MCF 10A (cell line): Measurements from ENCODE around the gene ARHGEF4. TPM values are rescaled to one million over a fixed set of nuclear protein-coding genes. Genes with fewer than 3 reads are reported as not detected.

Experiments
- BruUV-seq: library from RNA; stranded (reverse); fragments of 400-500 nt; replicated peaks from 2 replicates; lab custom pipeline; 2021; lab: Mats Ljungman, UMichigan
- CTCF ChIA-PET: fragments of 300-600 bp; sonication (Branson Sonifier 250); formaldehyde crosslinking; extraction: SDS; loops from one replicate; lab custom pipeline; 2021; ENCODE audit warnings: antibody characterized with exemption, inconsistent platforms; lab: Yijun Ruan, JAX
- POLR2A ChIA-PET: fragments of 300-600, 350-650 bp; sonication (Branson Sonifier 250); formaldehyde crosslinking; extraction: SDS; loops from one replicate; lab custom pipeline; 2020; ENCODE audit warnings: antibody characterized with exemption, inconsistent platforms; lab: Yijun Ruan, JAX
- DNase-seq: peaks from one replicate; pipeline ENCODE4 v3.0.0-alpha.2; 2018; ENCODE audit not compliant: unreplicated experiment
- H3K27ac Mint-ChIP-seq: one replicate; pipeline ENCODE4 v1.8.0; 2022; ENCODE audit warnings: mild to moderate bottlenecking, low read depth, mixed read lengths; ENCODE audit not compliant: unreplicated experiment
- H3K27me3 Mint-ChIP-seq: one replicate; pipeline ENCODE4 v1.8.0; 2022; ENCODE audit warnings: mixed read lengths; ENCODE audit not compliant: insufficient read depth, unreplicated experiment
- H3K36me3 Mint-ChIP-seq: one replicate; pipeline ENCODE4 v1.8.0; 2022; ENCODE audit warnings: mild to moderate bottlenecking, moderate library complexity, mixed read lengths; ENCODE audit not compliant: insufficient read depth, unreplicated experiment
- H3K4me1 Mint-ChIP-seq: one replicate; pipeline ENCODE4 v1.8.0; 2022; ENCODE audit warnings: mixed read lengths; ENCODE audit not compliant: insufficient read depth, unreplicated experiment
- H3K4me3 Mint-ChIP-seq: one replicate; pipeline ENCODE4 v1.8.0; 2022; ENCODE audit warnings: mild to moderate bottlenecking, moderate library complexity, mixed read lengths; ENCODE audit not compliant: unreplicated experiment
- H3K9me3 Mint-ChIP-seq: one replicate; pipeline ENCODE4 v1.8.0; 2022; ENCODE audit warnings: mixed read lengths; ENCODE audit not compliant: unreplicated experiment
- CTCF ChIP-seq: fragments of 200-600 bp; IDR thresholded peaks from one replicate; pipeline ENCODE4 v1.8.0; 2022; ENCODE audit warnings: antibody characterized with exemption, mild to moderate bottlenecking; ENCODE audit not compliant: unreplicated experiment
- intact Hi-C: fragments of 100-400 bp; cut with micrococcal nuclease; formaldehyde crosslinking; loops from 2 replicates; pipeline ENCODE4 v1.14.1; 2022
- total RNA-seq: library from RNA; stranded (reverse); gene quantifications from 2 replicates; pipeline ENCODE4 v1.2.3, GENCODE V29; 2022

The ARHGEF4 gene
- total RNA-seq, 1 experiment from 2014 or later, result 52.0 TPM

- ChIA-PET POLR2A (interaction anchor here (1.1 to 2.5 kb wide), 3 partner anchors 10 to 20 kb away, joined by 3 to 9 read pairs (median 4); no protein-coding TSS in a partner anchor), CTCF (interaction anchor here (2.6 kb wide), 1 partner anchor 92 kb away, joined by 10 read pairs; no protein-coding TSS in a partner anchor)
- no peak overlapping the region for H3K27ac Mint-ChIP-seq
- BruUV-seq, result no TSS peak
- H3K4me1 Mint-ChIP-seq, result peaks cover 32% of the 10 kb centered on the region
- H3K4me3 Mint-ChIP-seq, result no peak overlapping the region
- no peak for DNase-seq
- TF ChIP-seq CTCF, result no peak
- H3K9me3 Mint-ChIP-seq, result no peaks in the 10 kb centered on the region
- intact Hi-C loops, result no loop called here
- H3K27me3 Mint-ChIP-seq, result no peaks in the 10 kb centered on the region
- peaks cover 6% of the 10 kb centered on the region for H3K36me3 Mint-ChIP-seq
Measured at GRCh38 chr2:130891966-130892365, 55.3 kb downstream of the ARHGEF4 start.

DNA sequence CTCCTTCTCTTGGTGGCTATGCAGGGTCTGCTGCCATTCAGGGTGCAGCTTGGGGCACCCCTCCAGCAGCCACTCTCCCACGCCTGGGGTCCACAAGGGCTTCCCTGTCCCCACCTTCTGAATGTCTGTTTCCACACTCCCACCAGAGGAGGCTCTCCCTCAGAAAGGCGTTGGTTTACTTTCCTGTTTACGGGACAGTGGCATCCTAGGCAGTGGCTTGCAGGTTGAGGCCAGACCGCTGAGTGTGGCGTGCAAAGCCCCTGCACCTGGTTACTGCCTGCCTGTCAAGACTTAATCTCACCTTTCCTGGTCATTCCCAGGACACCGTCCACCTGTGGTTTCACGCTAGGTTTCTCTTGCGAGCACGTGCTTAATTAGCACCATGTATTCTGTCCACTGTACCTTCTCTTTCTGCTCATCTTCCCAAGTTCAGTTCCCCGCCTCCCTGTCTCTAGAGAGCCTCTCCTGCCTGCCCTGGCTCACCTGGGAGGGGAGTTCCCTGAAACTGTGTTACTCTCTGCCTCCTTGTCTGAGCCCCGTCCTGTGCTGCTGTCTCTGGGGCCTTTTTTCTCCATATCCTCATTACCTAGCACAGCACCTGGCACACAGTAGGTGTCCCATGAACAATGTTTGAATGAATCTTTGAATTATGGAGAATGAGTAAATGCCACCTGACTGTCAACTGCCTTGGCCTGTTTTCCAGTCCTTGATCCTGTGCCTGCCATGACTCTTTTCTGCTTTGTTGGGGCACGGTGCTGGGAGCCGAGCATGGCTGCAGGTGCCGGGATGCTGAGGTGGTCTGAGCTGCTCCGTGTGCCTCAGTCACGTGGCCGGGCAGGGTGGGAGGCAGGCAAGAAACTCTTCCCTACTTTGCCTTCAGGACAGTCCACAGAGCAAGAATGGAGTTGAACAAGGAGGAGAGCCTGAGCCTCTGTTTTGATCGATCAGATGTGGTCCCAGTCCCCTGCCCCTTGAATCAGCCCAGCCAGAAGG is 56.4 kb downstream of the ARHGEF4 start:
- H3K4me3 Mint-ChIP-seq, result no peak overlapping the region
- no peaks in the 10 kb centered on the region for H3K9me3 Mint-ChIP-seq
- H3K36me3 Mint-ChIP-seq, result peaks cover 6% of the 10 kb centered on the region
- peaks cover 40% of the 10 kb centered on the region for H3K4me1 Mint-ChIP-seq
- BruUV-seq, result no TSS peak
- intact Hi-C loops, result no loop called here
- POLR2A ChIA-PET, result interaction anchor here (0.8 kb wide), 1 partner anchor 8 kb away, joined by 3 read pairs; no protein-coding TSS in a partner anchor
- H3K27me3 Mint-ChIP-seq, result no peaks in the 10 kb centered on the region
- CTCF ChIA-PET, result interaction anchor here (0.6 to 2.6 kb wide), 3 partner anchors 27 to 94 kb away, joined by 3 to 10 read pairs (median 6); no protein-coding TSS in a partner anchor
- H3K27ac Mint-ChIP-seq, result peak overlapping the region; percentile 84
- no peak for DNase-seq
- no peak for TF ChIP-seq CTCF

DNA sequence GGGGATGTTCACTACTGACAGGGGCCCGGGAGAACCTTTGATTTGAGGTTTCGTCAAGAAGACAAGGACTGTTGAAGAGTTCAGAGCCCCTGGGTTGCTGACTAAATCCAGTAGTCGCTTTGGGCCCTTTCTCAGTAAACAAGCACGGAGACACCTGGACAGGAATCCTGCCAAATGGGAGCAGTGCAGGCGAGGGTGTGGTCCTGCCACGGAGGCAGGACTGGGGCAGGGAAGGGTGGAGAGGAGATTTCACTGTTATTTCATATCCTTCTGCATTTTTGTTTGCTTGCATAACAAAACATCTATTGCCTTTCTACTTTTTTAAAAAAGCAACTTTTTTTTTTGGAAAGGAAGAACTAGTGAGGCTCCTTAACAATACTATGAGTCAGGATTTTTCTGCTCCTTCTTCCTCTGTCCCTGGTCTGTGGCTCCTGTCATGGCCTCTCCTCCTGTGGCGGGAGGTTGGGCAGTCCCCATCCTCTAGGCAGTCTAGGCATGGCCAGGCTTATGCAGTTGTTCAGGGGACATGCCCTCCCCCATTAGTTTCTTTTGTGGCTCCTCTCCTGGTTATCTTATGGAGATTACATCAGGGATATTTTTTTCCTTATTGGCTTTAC is 57.7 kb downstream of the ARHGEF4 start:
- CTCF ChIA-PET, result no interaction called here
- Mint-ChIP-seq H3K9me3 (no peaks in the 10 kb centered on the region), H3K27me3 (no peaks in the 10 kb centered on the region), H3K4me1 (peaks cover 46% of the 10 kb centered on the region), H3K27ac (peak overlapping the region; percentile 84), H3K36me3 (peaks cover 6% of the 10 kb centered on the region), H3K4me3 (no peak overlapping the region)
- DNase-seq, result peak; percentile 62
- intact Hi-C loops, result no loop called here
- TF ChIP-seq CTCF, result no peak
- BruUV-seq, result no TSS peak
- POLR2A ChIA-PET, result interaction anchor here (0.8 kb wide), 1 partner anchor 9 kb away, joined by 3 read pairs; no protein-coding TSS in a partner anchor
